ENCODE results near the gene MAP3K7CL. TPM values are rescaled to one million over a fixed set of nuclear protein-coding genes. Genes with fewer than 3 reads are reported as not detected.

MAP3K7CL gene
- total RNA-seq, 1 experiment from 2014 or later: 0.31 TPM

GRCh38 chr21:29168891-29169315 is 38.5 kb downstream of the MAP3K7CL start:
- H3K27ac ChIP-seq (ENCODE audit: low read length): no peak overlapping the region
- in situ Hi-C loops (cut with HindIII; ENCODE audit: low pct_unique_long_range_greater_than_20kb, low sequenced_read_pairs) (no loop called here), intact Hi-C loops (cut with micrococcal nuclease; ENCODE audit: unreplicated experiment) (loop anchor here (5.0 kb wide), 1 partner anchor 178 kb away; no protein-coding TSS in a partner anchor)
- no peak for DNase-seq (ENCODE audit: low read depth, low spot score)
- H3K36me3 ChIP-seq (ENCODE audit: control insufficient read depth, insufficient read depth, low read length): no peaks in the 10 kb centered on the region
- H3K27me3 ChIP-seq (ENCODE audit: control insufficient read depth, insufficient read depth, low read length): no peaks in the 10 kb centered on the region
- no peaks in the 10 kb centered on the region for H3K4me1 ChIP-seq (ENCODE audit: control insufficient read depth, insufficient read depth, low read length)
- CTCF ChIA-PET: no interaction called here
- POLR2A ChIA-PET: no interaction called here
- no peak for TF ChIP-seq REST (IDR thresholded peaks at IDR 0.05; ENCODE audit: insufficient read depth in 1 of 2, low read depth in 2 of 2, low read length in 1 of 2)
- no peak for ATAC-seq
- BruUV-seq (replicated peaks): no TSS peak
- H3K4me3 ChIP-seq (ENCODE audit: low read depth in 2 of 2, low read length in 2 of 2): no peak overlapping the region
- no peaks in the 10 kb centered on the region for H3K9me3 ChIP-seq (ENCODE audit: control insufficient read depth, insufficient read depth, low read depth, low read length)

- no peaks in the 10 kb centered on the region for H3K27me3 ChIP-seq (ENCODE audit: control insufficient read depth, insufficient read depth, low read length)
- DNase-seq (ENCODE audit: low read depth, low spot score) (no peak), ATAC-seq (no peak)
- intact Hi-C loops (cut with micrococcal nuclease; ENCODE audit: unreplicated experiment) (no loop called here), in situ Hi-C loops (cut with HindIII; ENCODE audit: low pct_unique_long_range_greater_than_20kb, low sequenced_read_pairs) (no loop called here)
- ChIA-PET CTCF (no interaction called here), POLR2A (no interaction called here)
- BruUV-seq (replicated peaks): no TSS peak
- no peak overlapping the region for H3K4me3 ChIP-seq (ENCODE audit: low read depth in 2 of 2, low read length in 2 of 2)
- no peaks in the 10 kb centered on the region; the same call in 1 of the 2 replicates for H3K4me1 ChIP-seq (ENCODE audit: control insufficient read depth, insufficient read depth, low read length)
- no peak overlapping the region for H3K27ac ChIP-seq (ENCODE audit: low read length)
- H3K9me3 ChIP-seq (ENCODE audit: control insufficient read depth, insufficient read depth, low read depth, low read length): no peaks in the 10 kb centered on the region
- H3K36me3 ChIP-seq (ENCODE audit: control insufficient read depth, insufficient read depth, low read length): no peaks in the 10 kb centered on the region
- TF ChIP-seq CTCF (IDR thresholded peaks at IDR 0.05): no peak
- TF ChIP-seq POLR2AphosphoS5 (IDR thresholded peaks at IDR 0.05; ENCODE audit: low read depth, low read length): no peak
Observed at GRCh38 chr21:29170944-29171343, 40.5 kb downstream of the MAP3K7CL start.

GRCh38 chr21:29172282-29172681 is 41.8 kb downstream of the MAP3K7CL start:
- Histone ChIP-seq H3K4me1 (ENCODE audit: control insufficient read depth, insufficient read depth, low read length) (no peaks in the 10 kb centered on the region; the same call in 1 of the 2 replicates), H3K9me3 (ENCODE audit: control insufficient read depth, insufficient read depth, low read depth, low read length) (no peaks in the 10 kb centered on the region), H3K36me3 (ENCODE audit: control insufficient read depth, insufficient read depth, low read length) (no peaks in the 10 kb centered on the region), H3K27ac (ENCODE audit: low read length) (no peak overlapping the region), H3K27me3 (ENCODE audit: control insufficient read depth, insufficient read depth, low read length) (no peaks in the 10 kb centered on the region), H3K4me3 (ENCODE audit: low read depth in 2 of 2, low read length in 2 of 2) (no peak overlapping the region)
- no peak for TF ChIP-seq POLR2AphosphoS5 (IDR thresholded peaks at IDR 0.05; ENCODE audit: low read depth, low read length)
- TF ChIP-seq TCF7L2 (IDR thresholded peaks at IDR 0.05; ENCODE audit: low read depth, low read length): no peak
- no peak for TF ChIP-seq SIN3A (IDR thresholded peaks at IDR 0.05; ENCODE audit: borderline replicate concordance, insufficient read depth, low read depth, low read length)
- TF ChIP-seq CTCF (IDR thresholded peaks at IDR 0.05): no peak
- TF ChIP-seq REST (IDR thresholded peaks at IDR 0.05; ENCODE audit: insufficient read depth in 1 of 2, low read depth in 2 of 2, low read length in 1 of 2): no peak
- CTCF ChIA-PET: no interaction called here
- ATAC-seq (no peak), DNase-seq (ENCODE audit: low read depth, low spot score) (no peak)
- intact Hi-C loops (cut with micrococcal nuclease; ENCODE audit: unreplicated experiment) (no loop called here), in situ Hi-C loops (cut with HindIII; ENCODE audit: low pct_unique_long_range_greater_than_20kb, low sequenced_read_pairs) (no loop called here)
- POLR2A ChIA-PET: no interaction called here
- no TSS peak for BruUV-seq (replicated peaks)

Data from Panc1 (cell line).